Measurements from ENCODE around the gene ADGRL2.

Gene ADGRL2

GRCh38 chr1:81982523-81982922, 181.8 kb downstream of the ADGRL2 start:
- no peak for DNase-seq (ENCODE audit: low read depth, low spot score)

GRCh38 chr1:81989524-81989923, 188.8 kb downstream of the ADGRL2 start:
- no peak for DNase-seq (ENCODE audit: low read depth, low spot score)

GRCh38 chr1:81990241-81990640, 189.5 kb downstream of the ADGRL2 start:
- no peak for DNase-seq (ENCODE audit: low read depth, low spot score)

GRCh38 chr1:81998165-81998564, 197.4 kb downstream of the ADGRL2 start:
- DNase-seq (ENCODE audit: low read depth, low spot score), result no peak

- DNase-seq (ENCODE audit: low read depth, low spot score), result no peak
Measured at GRCh38 chr1:81999364-81999763, 198.6 kb downstream of the ADGRL2 start.

- no peak for DNase-seq (ENCODE audit: low read depth, low spot score)
Measured at GRCh38 chr1:82000221-82000620, 199.5 kb downstream of the ADGRL2 start.

- no peak for DNase-seq (ENCODE audit: low read depth, low spot score)
Measured at GRCh38 chr1:82001345-82001744, 200.6 kb downstream of the ADGRL2 start.

- no peak for DNase-seq (ENCODE audit: low read depth, low spot score)
Measured at GRCh38 chr1:82007804-82008203, 207.1 kb downstream of the ADGRL2 start.

- DNase-seq (ENCODE audit: low read depth, low spot score), result no peak
Measured at GRCh38 chr1:82013702-82014101, 213.0 kb downstream of the ADGRL2 start.

GRCh38 chr1:82015444-82015843, 214.7 kb downstream of the ADGRL2 start:
- no peak for DNase-seq (ENCODE audit: low read depth, low spot score)

- DNase-seq (ENCODE audit: low read depth, low spot score), result no peak
Measured at GRCh38 chr1:82018319-82018718, 217.6 kb downstream of the ADGRL2 start.

- DNase-seq (ENCODE audit: low read depth, low spot score), result no peak
Measured at GRCh38 chr1:82019508-82019907, 218.8 kb downstream of the ADGRL2 start.

GRCh38 chr1:82030830-82031229, 230.1 kb downstream of the ADGRL2 start:
- no peak for DNase-seq (ENCODE audit: low read depth, low spot score)

GRCh38 chr1:82032068-82032467, 231.3 kb downstream of the ADGRL2 start:
- DNase-seq (ENCODE audit: low read depth, low spot score), result no peak

GRCh38 chr1:82034812-82035211, 234.1 kb downstream of the ADGRL2 start:
- no peak for DNase-seq (ENCODE audit: low read depth, low spot score)
